Endothelial cell of umbilical vein (primary cell): ENCODE results near the gene PLCG2. TPM values are rescaled to one million over a fixed set of nuclear protein-coding genes. Genes with fewer than 3 reads are reported as not detected.

ENCODE experiments used
- BruUV-seq: library from RNA; stranded (reverse); fragments of 400-500 nt; replicated peaks from 2 replicates; lab custom pipeline; 2021; lab: Mats Ljungman, UMichigan
- CTCF ChIA-PET: fragments of 300-600, 350-600 bp; sonication (Branson Sonifier 250); formaldehyde crosslinking; loops from one replicate; lab custom pipeline; 2021; ENCODE audit warnings: antibody characterized with exemption, inconsistent platforms; lab: Charles Lee
- POLR2A ChIA-PET: fragments of 300-600, 350-600 bp; sonication (Branson Sonifier 250); formaldehyde crosslinking; loops from one replicate; lab custom pipeline; 2021; ENCODE audit warnings: antibody characterized with exemption, inconsistent platforms; lab: Charles Lee
- DNase-seq: peaks from one replicate; pipeline ENCODE4 v3.0.0-alpha.2; 2011; ENCODE audit warnings: low read depth, low spot score
- FAIRE-seq: peaks from 2 replicates; lab custom pipeline; 2011; peaks lifted over from hg19 to GRCh38; lab: Jason Lieb, UNC
- H2AFZ ChIP-seq: 2 replicates; pipeline ENCODE4 v1.6.0; 2012; ENCODE audit warnings: low read depth, low read length, control low read depth, inconsistent platforms
- H3K27ac ChIP-seq: 2 replicates; pipeline ENCODE4 v1.5.1; 2011; ENCODE audit warnings: low read depth, mild to moderate bottlenecking, control low read depth, low read length, moderate library complexity; ENCODE audit not compliant: insufficient read depth
- H3K27me3 ChIP-seq, 2 experiments: 2 replicates each; pipeline versions ENCODE4 v1.6.0 to v1.6.1; 2011; ENCODE audit warnings: low read length in 2 of 2, mixed read lengths in 1 of 2; ENCODE audit not compliant: control insufficient read depth in 2 of 2, insufficient read depth in 2 of 2
- H3K36me3 ChIP-seq, 2 experiments: 2 replicates in 1 of 2; 3 replicates in 1 of 2; pipeline ENCODE4 v1.5.1; 2011; ENCODE audit warnings: low read length in 2 of 2, mild to moderate bottlenecking in 1 of 2, moderate library complexity in 1 of 2; ENCODE audit not compliant: control insufficient read depth in 2 of 2, insufficient read depth in 2 of 2; ENCODE audit errors: extremely low read depth in 1 of 2
- H3K4me1 ChIP-seq: 3 replicates; pipeline ENCODE4 v1.5.1; 2011; ENCODE audit warnings: mild to moderate bottlenecking, low read length; ENCODE audit not compliant: control insufficient read depth, insufficient read depth; ENCODE audit errors: extremely low read depth
- H3K4me2 ChIP-seq: 2 replicates; pipeline ENCODE4 v1.6.1; 2011; ENCODE audit warnings: low read length, control low read depth, mixed read lengths; ENCODE audit not compliant: insufficient read depth
- H3K4me3 ChIP-seq, 3 experiments: fragments of 200-600 bp in 1 of 3; sonication (generic), shearing (Covaris generic) in 1 of 3; replicated peaks in 1 of 3; 2 replicates each; pipeline ENCODE4 v1.5.1; 2011 to 2016; ENCODE audit warnings: control low read depth in 3 of 3, low read length in 3 of 3, mild to moderate bottlenecking in 2 of 3, inconsistent platforms in 1 of 3, low read depth in 1 of 3, moderate library complexity in 1 of 3; ENCODE audit not compliant: insufficient read depth in 1 of 3
- H3K79me2 ChIP-seq: 2 replicates; pipeline ENCODE4 v1.6.0; 2012; ENCODE audit warnings: low read length, inconsistent platforms; ENCODE audit not compliant: control insufficient read depth, insufficient read depth
- H3K9ac ChIP-seq: replicated peaks from 2 replicates; pipeline ENCODE3; 2011; ENCODE audit warnings: low read length, control low read depth; ENCODE audit not compliant: insufficient read depth; ENCODE audit errors: extremely low read depth
- H3K9me1 ChIP-seq: replicated peaks from 3 replicates; pipeline ENCODE4 v1.6.0; 2011; ENCODE audit warnings: mild to moderate bottlenecking, low read length; ENCODE audit not compliant: control insufficient read depth, insufficient read depth; ENCODE audit errors: extremely low read depth
- H3K9me3 ChIP-seq: replicated peaks from 2 replicates; pipeline ENCODE4 v1.5.1; 2012; ENCODE audit warnings: low read length, inconsistent platforms; ENCODE audit not compliant: control insufficient read depth, insufficient read depth
- H4K20me1 ChIP-seq: replicated peaks from 2 replicates; pipeline ENCODE3; 2011; ENCODE audit warnings: mild to moderate bottlenecking, low read length; ENCODE audit not compliant: control insufficient read depth, insufficient read depth; ENCODE audit errors: extremely low read depth
- CTCF ChIP-seq, 2 donors: IDR thresholded peaks; 1 replicate in 1 of 2; 2 replicates in 1 of 2; pipeline ENCODE4 v1.5.1; 2011; ENCODE audit warnings: low read length in 2 of 2, mild to moderate bottlenecking in 2 of 2, moderate library complexity in 2 of 2, control low read depth in 1 of 2, inconsistent platforms in 1 of 2, low read depth in 1 of 2; ENCODE audit not compliant: insufficient read depth in 1 of 2; ENCODE audit errors: extremely low read depth in 1 of 2
- EZH2 ChIP-seq: IDR thresholded peaks from 2 replicates; pipeline ENCODE4 v1.6.1; 2012; ENCODE audit warnings: borderline replicate concordance, low read depth, mild to moderate bottlenecking, moderate library complexity, low read length, inconsistent platforms; ENCODE audit not compliant: severe bottlenecking
- FOS ChIP-seq: IDR thresholded peaks from 2 replicates; pipeline ENCODE4 v1.6.1; 2011; ENCODE audit warnings: mild to moderate bottlenecking, low read length, moderate library complexity, borderline replicate concordance; ENCODE audit not compliant: insufficient read depth
- GATA2 ChIP-seq: IDR thresholded peaks from 2 replicates; pipeline ENCODE4 v1.7.0; 2011; ENCODE audit warnings: low read depth, mild to moderate bottlenecking, moderate library complexity, mixed read lengths, low read length; ENCODE audit not compliant: insufficient read length, insufficient read depth
- JUN ChIP-seq: IDR thresholded peaks from 2 replicates; pipeline ENCODE4 v1.6.1; 2011; ENCODE audit warnings: borderline replicate concordance, low read depth; ENCODE audit not compliant: insufficient read length, insufficient read depth
- MAX ChIP-seq: IDR thresholded peaks from 2 replicates; pipeline ENCODE4 v1.6.1; 2011; ENCODE audit not compliant: insufficient read depth, insufficient read length
- MYC ChIP-seq: IDR thresholded peaks from one replicate; pipeline ENCODE4 v1.6.1; 2011; ENCODE audit warnings: mild to moderate bottlenecking, low read depth, low read length
- POLR2A ChIP-seq: IDR thresholded peaks from 2 replicates; pipeline ENCODE4 v1.6.1; 2012; ENCODE audit warnings: low read depth, mild to moderate bottlenecking, control low read depth, low read length
- POLR2AphosphoS5 ChIP-seq: IDR thresholded peaks from 2 replicates; pipeline ENCODE4 v1.6.1; 2012; ENCODE audit warnings: low read depth, mild to moderate bottlenecking, control low read depth, low read length, moderate library complexity; ENCODE audit not compliant: insufficient read depth
- dilution Hi-C: fragments of 300-500 bp; cut with MboI; formaldehyde crosslinking; loops from one replicate; pipeline ENCODE4 v1.15.0; 2019; ENCODE audit warnings: low sequenced_read_pairs; ENCODE audit not compliant: extremely low pct_ligation_motif_present
- intact Hi-C: fragments of 100-400 bp; cut with micrococcal nuclease; formaldehyde crosslinking; loops from one replicate; pipeline ENCODE4 v1.10.0; 2022
- polyA plus RNA-seq, 4 experiments: library from polyadenylated mRNA; depleted of rRNA in 3 of 4; stranded (reverse) in 3 of 4; unstranded in 1 of 4; fragments of >200 nt; gene quantifications; 2 replicates each; pipeline versions ENCODE4 v1.2.1 to v1.2.3, GENCODE V29; 2011 to 2012; ENCODE audit warnings: missing spikeins in 1 of 4
- total RNA-seq: library from RNA; stranded (reverse); gene quantifications from 2 replicates; pipeline ENCODE4 v1.2.3, GENCODE V29; 2021

The PLCG2 gene
- total and polyA plus RNA-seq, 2 donors (not counting 3 experiments of a cell fraction or from before 2014, with no cell fraction given), result 10.8 to 13.6 TPM

GRCh38 chr16:81971853-81972252 is 192.8 kb downstream of the PLCG2 start:
- TF ChIP-seq CTCF (IDR thresholded peaks at IDR 0.05; ENCODE audit: extremely low read depth in 1 of 2, insufficient read depth in 1 of 2, low read depth in 1 of 2, low read length in 2 of 2) (no peak), FOS (no peak), MAX (no peak), MYC (no peak), GATA2 (no peak), POLR2AphosphoS5 (no peak), POLR2A (no peak), JUN (no peak), EZH2 (no peak)
- H4K20me1 ChIP-seq, result no peaks in the 10 kb centered on the region
- dilution Hi-C loops, result no loop called here
- no peak overlapping the region for H3K4me3 ChIP-seq
- FAIRE-seq (no peak), DNase-seq (no peak)
- H2AFZ ChIP-seq, result no peak overlapping the region
- H3K4me1 ChIP-seq, result no peaks in the 10 kb centered on the region
- no peak overlapping the region for H3K4me2 ChIP-seq
- no peaks in the 10 kb centered on the region for H3K9me3 ChIP-seq
- H3K27me3 ChIP-seq, result peaks cover 0 to 4% of the 10 kb centered on the region in 2 experiments
- ChIA-PET POLR2A (no interaction called here), CTCF (no interaction called here)
- H3K79me2 ChIP-seq, result no peaks in the 10 kb centered on the region
- no peak overlapping the region for H3K9ac ChIP-seq
- no peak overlapping the region for H3K27ac ChIP-seq
- intact Hi-C loops, result no loop called here
- H3K9me1 ChIP-seq, result no peaks in the 10 kb centered on the region
- H3K36me3 ChIP-seq, result no peaks in the 10 kb centered on the region
- no TSS peak for BruUV-seq
